Fibroblast of mammary gland (primary cell): Measurements from ENCODE around the gene ST3GAL3.

Experiments used
- DNase-seq: peaks from one replicate; pipeline ENCODE4 v3.0.0-alpha.2; 2010; ENCODE audit warnings: low read depth
- H3K4me3 ChIP-seq: 2 replicates; pipeline ENCODE4 v1.5.1; 2011; ENCODE audit warnings: low read depth, mild to moderate bottlenecking, low read length, moderate library complexity; ENCODE audit not compliant: control insufficient read depth
- CTCF ChIP-seq: conservative IDR thresholded peaks from 2 replicates; pipeline ENCODE4 v1.5.1; 2011; ENCODE audit warnings: low read depth, low read length, inconsistent platforms; ENCODE audit not compliant: control insufficient read depth, insufficient read depth

The ST3GAL3 gene

DNA sequence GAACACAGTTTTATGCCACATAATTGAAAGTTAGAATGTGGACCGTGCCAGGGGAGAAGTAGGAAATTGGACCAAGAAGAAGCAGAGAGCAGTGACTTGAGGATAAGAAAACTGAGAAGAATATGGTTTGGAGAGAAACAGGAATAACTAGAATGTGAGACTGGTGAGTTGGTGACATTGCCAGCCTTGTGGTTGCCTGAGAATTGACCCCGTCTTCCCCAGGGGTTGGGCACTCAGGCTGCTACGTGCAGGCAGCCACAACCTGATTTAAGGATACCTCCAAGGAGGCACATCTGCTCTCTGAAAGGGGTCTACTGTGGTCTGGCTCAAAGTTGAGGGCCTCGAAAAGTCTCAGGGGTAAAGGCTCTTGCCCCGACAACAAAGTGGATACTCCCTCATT is 114.1 kb downstream of the ST3GAL3 start:
- DNase-seq, result no peak
- H3K4me3 ChIP-seq, result no peak overlapping the region
- TF ChIP-seq CTCF, result no peak

- H3K4me3 ChIP-seq, result no peak overlapping the region
- peak; percentile 91 for DNase-seq
- TF ChIP-seq CTCF, result no peak
Measured at GRCh38 chr1:43822040-43822690, 114.8 kb downstream of the ST3GAL3 start.

- no peak for TF ChIP-seq CTCF
- no peak overlapping the region for H3K4me3 ChIP-seq
- DNase-seq, result no peak
Measured at GRCh38 chr1:43824795-43825194, 117.5 kb downstream of the ST3GAL3 start.

DNA sequence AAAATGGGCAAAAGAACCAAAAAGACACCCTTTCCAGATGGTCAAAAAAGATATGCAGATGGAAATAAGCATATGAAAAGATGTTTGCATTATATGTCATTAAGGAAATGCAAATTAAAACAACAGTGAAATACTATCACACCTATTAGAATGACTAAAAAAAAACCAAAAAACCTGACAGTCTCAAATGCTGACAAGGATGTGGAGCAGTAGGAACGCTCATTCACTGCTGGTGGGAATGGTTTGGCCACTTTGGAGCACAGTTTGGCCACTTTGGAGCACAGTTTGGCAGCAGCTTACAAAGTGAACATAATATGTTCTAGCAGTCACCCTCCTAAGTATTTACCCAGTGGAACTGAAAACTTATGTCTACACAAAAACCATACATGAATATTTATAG is 121.2 kb downstream of the ST3GAL3 start:
- no peak for DNase-seq
- no peak overlapping the region for H3K4me3 ChIP-seq
- no peak for TF ChIP-seq CTCF

DNA sequence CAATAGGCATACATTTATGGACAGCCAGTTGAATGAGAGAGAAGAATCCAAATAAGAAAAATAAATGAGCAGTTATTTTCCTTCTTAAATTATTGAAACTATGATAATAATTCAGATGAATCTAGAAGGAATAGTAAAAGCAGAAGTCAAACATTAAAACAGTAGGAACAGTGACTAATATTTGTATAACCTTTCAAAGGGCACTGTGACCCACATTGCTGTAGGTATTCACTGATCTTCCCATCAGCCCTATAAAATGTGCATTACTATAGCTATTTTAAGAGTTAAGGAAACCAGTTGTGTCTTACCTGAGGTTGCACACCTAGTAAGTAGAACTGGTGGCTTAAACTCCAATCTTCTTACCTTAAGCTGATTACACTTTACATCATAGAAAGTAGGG is 123.5 kb downstream of the ST3GAL3 start:
- TF ChIP-seq CTCF, result no peak
- DNase-seq, result no peak
- H3K4me3 ChIP-seq, result no peak overlapping the region

GRCh38 chr1:43831851-43832250 is 124.5 kb downstream of the ST3GAL3 start:
- TF ChIP-seq CTCF, result no peak
- DNase-seq, result no peak

DNA sequence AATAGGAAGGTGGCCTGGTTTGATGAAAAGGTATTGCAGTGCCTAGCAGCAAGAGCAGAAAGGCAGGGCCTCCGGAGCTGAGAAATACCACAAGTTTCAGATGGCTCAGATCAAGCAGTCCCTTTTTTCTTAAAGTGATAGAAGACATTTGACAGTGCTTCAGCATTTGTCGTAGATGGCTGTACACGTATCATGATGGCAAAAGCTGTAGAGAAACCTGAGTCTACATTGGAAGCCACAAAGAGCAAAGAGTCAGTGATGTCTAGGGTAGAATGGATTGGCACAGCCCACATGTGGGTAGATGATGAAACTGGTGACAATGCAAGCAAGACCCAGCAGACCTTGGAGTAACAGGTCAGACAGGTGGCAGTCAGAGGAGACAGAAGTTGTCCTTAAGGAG is 124.9 kb downstream of the ST3GAL3 start:
- TF ChIP-seq CTCF, result no peak
- no peak for DNase-seq
- no peak overlapping the region for H3K4me3 ChIP-seq

More at GRCh38 chr1:43831851-43832250, 124.5 kb downstream of the ST3GAL3 start:
- H3K4me3 ChIP-seq, result no peak overlapping the region
